Measurements from ENCODE around the gene ELF5.

The ELF5 gene

DNA sequence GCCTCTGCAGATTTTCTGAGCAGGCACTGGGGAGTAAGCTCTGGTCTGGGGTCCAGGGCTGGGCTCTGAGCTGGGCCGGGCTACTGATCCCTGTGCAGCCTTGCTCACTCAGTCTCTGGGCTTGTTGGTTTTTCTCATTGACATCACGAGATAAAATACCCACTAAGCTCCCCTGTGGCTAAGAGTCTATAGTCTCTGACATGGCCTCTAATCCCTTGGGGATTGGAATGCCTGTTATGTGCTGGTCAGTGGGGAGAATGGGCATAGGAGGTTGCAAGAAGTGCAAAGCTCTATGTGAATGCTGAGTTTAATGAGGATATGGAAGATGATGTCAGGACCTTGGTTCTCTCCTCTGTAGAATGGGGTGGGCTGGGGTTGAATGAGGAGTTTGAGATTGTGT, 23.3 kb downstream of the ELF5 start:
- DNase-seq, result no peak

DNA sequence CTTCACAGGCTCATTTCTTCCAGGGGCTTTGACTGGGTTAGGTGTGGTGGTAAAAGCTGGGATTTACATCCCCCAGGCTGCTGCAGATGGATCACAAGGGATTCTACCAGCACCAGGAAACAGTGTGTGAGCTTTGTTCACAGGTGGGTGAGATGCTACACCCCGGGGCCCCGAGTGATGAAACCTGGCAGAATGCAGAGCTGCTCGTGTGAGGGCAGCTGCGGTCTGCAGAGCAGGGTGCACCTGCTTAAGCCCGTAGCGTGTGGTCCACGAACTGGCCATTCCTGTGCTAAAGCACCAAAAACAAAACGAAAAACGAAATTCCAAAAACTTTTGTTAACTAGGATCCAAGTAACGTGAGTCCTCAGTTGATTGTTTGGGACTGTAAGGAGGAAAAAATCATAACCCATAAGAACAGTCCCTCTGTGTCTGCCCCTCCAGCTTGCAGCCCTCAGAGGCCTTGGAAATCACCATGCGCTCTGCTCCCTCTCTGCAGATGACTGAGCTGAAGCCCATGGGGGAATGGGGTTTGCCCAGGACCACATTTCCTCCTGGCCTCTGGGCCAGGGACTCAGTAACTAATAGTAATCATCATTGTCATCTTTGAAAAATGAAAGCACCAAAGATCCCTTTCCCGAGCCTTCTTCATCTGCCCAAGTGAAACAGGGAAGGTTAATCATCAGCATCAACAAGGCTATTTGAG, 24.6 kb downstream of the ELF5 start:
- no peak for DNase-seq

GRCh38 chr11:34487430-34487829, 26.2 kb downstream of the ELF5 start:
- DNase-seq, result no peak

- no peak for DNase-seq
These were observed 30.3 kb downstream of the ELF5 start for GRCh38 chr11:34483106-34483874.

- no peak for DNase-seq
These were observed 32.3 kb downstream of the ELF5 start for GRCh38 chr11:34481307-34481706.

- DNase-seq, result no peak
These were observed 33.3 kb downstream of the ELF5 start for GRCh38 chr11:34480314-34480713.

- DNase-seq, result no peak
These were observed 34.5 kb downstream of the ELF5 start for GRCh38 chr11:34478845-34479663.

- no peak for DNase-seq
These were observed 36.7 kb downstream of the ELF5 start for GRCh38 chr11:34476849-34477248.

GRCh38 chr11:34475656-34476055, 37.9 kb downstream of the ELF5 start:
- DNase-seq, result no peak

GRCh38 chr11:34473603-34474169, 39.9 kb downstream of the ELF5 start:
- no peak for DNase-seq

DNA sequence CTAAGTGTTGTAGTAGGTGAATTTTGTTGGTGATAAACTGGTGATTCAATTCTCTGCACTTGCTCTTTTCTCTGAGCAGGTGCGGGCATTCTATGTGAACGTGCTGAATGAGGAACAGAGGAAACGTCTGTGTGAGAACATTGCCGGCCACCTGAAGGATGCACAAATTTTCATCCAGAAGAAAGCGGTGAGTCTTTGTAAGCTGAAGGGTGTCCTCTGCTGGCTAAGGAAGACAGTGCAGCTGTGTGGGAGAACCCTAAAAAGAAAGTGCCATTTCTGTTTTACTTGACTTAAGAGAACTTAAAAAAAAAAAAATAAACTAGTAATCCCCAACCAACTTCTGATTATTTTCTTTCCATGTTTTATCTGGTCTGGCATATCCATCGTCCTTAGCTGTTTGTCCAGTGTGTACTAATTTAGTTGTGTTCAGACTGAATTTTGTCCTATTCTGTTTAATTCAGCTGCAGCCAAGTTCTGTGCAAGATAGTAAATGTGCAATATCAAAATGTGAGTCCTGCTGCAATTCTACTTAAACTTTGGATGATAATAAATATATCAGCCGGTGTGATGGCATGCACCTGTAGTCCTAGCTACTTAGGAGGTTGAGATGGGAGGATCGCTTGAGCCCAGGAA, 45.3 kb downstream of the ELF5 start:
- no peak for DNase-seq

GRCh38 chr11:34466802-34467488, 46.6 kb downstream of the ELF5 start:
- no peak for DNase-seq

- no peak for DNase-seq
These were observed 49.0 kb downstream of the ELF5 start for GRCh38 chr11:34464591-34465051.

DNA sequence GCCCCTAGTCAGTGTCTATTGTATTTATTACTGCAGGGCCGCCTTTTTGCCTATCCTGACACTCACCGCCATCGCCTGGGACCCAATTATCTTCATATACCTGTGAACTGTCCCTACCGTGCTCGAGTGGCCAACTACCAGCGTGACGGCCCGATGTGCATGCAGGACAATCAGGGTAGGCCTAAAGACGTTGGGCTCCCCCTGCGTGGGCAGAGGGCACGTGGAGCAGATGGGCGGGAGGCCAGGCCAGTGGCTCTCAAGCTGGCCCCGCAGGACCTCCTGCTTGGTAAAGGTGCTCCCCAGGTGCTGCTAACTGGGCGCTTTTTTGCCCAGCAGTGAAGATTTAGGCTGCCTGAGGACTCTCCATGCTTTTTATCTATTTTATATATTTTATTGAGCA, 52.4 kb downstream of the ELF5 start:
- no peak for DNase-seq

GRCh38 chr11:34460278-34460677, 53.3 kb downstream of the ELF5 start:
- no peak for DNase-seq

- DNase-seq, result no peak
These were observed 54.0 kb downstream of the ELF5 start for GRCh38 chr11:34459507-34460162.

- no peak for DNase-seq
These were observed 55.1 kb downstream of the ELF5 start for GRCh38 chr11:34458525-34458924.

DNA sequence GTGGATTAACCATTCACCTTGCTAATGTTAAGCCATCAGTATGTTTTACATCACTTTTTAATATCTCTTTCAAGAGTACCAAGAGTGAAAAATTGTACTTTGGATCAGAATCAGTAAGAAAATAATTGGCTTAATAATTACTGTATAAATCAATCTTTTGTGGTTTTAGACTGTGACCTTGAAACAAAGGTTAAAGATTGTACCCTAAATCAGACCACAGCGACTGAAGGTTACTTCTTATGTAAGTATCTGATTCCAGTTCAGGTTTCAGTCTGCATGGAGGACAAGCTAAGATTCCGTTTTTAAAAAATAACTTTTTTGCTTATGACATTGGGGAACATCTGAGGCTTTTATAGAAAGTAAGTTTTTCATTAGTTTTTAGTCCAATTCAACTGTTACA, 56.0 kb downstream of the ELF5 start:
- no peak for DNase-seq

DNA sequence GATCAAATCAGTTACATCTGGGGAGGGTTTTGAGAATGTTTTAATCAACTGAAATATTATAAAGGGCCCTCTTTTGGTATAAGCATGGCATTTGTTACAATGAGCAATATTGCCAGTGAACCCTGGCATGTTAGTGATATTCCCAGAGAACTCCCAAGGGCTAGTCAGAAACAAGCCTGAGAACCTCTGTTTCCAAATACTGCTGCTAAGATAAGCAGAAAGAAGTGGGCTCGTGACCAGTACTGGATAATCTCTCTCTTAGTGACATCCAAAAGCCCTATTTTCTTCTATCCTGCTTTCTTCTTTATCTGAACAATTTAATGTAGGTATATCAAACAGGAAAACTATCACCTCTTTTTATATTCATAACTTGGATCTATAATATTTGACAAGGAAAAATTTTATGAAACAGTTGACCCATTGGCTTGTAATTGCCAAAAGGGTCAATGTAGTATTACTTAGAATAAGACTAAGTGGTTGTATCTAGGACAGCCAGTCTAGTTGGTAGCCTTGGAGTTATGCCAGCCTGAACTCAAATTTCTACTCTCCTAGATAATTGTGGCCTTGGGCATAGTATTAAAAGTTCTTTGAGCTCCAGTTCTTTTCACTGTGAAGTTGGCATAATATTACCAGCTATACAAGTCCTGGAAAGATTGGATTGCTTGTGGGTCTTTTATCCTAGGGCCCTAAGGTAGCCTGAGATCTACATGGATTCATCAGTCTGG, 59.1 kb downstream of the ELF5 start:
- no peak for DNase-seq

DNA sequence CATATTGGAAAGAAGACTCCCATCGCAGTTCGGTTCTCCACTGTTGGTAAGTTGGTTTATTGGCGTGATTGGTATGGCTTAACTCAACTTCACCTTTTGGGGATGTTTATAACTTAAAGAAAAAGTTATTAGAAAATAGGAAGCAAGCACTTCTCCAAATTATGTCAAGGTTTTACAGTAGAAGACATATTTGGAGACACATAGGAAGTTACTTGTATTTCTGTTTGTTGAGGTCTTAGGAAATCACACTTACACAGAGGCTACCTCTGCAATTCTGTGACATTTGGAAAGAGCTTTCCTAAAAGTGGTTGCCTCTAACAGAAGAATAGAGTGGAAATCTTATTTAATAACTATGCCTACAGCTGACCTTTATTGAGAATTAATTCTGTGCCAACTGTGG, 62.5 kb downstream of the ELF5 start:
- DNase-seq, result no peak

- DNase-seq, result no peak
These were observed 64.6 kb downstream of the ELF5 start for GRCh38 chr11:34449013-34449412.

Data from right hindlimb (tissue), 1 donor.